Measurements from ENCODE around the gene DPAGT1. TPM values are rescaled to one million over a fixed set of nuclear protein-coding genes. Genes with fewer than 3 reads are reported as not detected.

DPAGT1 gene
- total RNA-seq, 1 experiment from 2014 or later = 63.5 TPM

DNA sequence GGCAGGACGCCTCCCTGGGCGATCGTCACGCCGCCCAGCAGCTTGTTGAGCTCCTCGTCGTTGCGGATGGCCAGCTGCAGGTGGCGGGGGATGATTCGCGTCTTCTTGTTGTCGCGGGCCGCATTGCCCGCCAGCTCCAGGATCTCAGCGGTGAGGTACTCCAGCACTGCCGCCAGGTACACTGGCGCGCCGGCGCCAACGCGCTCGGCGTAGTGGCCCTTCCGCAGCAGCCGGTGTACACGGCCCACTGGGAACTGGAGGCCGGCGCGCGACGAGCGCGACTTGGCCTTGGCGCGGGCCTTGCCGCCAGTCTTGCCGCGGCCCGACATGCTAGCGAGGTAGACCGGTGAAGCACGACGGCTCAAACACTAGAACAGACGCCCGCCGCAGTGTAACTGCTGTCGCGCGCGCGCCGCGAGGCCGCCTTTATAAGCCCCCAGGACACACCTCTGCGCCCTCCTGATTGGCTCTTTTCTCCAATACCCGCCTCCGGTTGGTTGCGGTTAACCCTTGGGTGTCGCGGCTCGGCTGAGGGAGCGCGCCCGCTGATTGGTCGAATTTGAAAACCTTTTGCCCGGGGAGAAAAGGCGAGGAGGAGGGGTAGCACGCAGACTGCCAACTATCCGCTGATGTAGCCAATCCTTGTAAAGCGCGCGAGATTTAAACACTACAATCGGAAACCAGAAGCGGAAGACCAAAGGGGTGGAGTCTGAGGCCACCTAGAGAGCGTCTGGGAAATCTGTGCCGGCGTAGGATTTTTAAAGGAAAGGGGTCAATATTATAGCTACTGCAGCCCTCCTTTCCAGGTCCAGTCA is 6.4 kb downstream of the DPAGT1 start (continued):
- TF ChIP-seq, protein P1, sequence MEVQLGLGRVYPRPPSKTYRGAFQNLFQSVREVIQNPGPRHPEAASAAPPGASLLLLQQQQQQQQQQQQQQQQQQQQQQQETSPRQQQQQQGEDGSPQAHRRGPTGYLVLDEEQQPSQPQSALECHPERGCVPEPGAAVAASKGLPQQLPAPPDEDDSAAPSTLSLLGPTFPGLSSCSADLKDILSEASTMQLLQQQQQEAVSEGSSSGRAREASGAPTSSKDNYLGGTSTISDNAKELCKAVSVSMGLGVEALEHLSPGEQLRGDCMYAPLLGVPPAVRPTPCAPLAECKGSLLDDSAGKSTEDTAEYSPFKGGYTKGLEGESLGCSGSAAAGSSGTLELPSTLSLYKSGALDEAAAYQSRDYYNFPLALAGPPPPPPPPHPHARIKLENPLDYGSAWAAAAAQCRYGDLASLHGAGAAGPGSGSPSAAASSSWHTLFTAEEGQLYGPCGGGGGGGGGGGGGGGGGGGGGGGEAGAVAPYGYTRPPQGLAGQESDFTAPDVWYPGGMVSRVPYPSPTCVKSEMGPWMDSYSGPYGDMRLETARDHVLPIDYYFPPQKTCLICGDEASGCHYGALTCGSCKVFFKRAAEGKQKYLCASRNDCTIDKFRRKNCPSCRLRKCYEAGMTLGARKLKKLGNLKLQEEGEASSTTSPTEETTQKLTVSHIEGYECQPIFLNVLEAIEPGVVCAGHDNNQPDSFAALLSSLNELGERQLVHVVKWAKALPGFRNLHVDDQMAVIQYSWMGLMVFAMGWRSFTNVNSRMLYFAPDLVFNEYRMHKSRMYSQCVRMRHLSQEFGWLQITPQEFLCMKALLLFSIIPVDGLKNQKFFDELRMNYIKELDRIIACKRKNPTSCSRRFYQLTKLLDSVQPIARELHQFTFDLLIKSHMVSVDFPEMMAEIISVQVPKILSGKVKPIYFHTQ (CRISPR knock-in tag; IDR thresholded peaks at IDR 0.05) = 0 out of 2 replicates have a peak, but pooled peaks have one; percentile 88
- TF ChIP-seq NR3C1 (CRISPR knock-in tag; conservative IDR thresholded peaks at IDR 0.05; ENCODE audit: low read depth) (no peak), OVOL2 (CRISPR knock-in tag; IDR thresholded peaks at IDR 0.05; ENCODE audit: borderline replicate concordance) (no peak), ZNF416 (CRISPR knock-in tag; IDR thresholded peaks at IDR 0.05) (peak; percentile 95), MXD4 (CRISPR knock-in tag; IDR thresholded peaks at IDR 0.05; ENCODE audit: borderline replicate concordance) (no peak), RELA (CRISPR knock-in tag; IDR thresholded peaks at IDR 0.05; ENCODE audit: borderline replicate concordance) (no peak; the same call in 1 of the 2 replicates), NFYB (CRISPR knock-in tag; conservative IDR thresholded peaks at IDR 0.05; ENCODE audit: low read depth) (peak; percentile 85; the same call in 1 of the 2 replicates), NFATC4 (CRISPR knock-in tag; IDR thresholded peaks at IDR 0.05) (peak; percentile 88; the same call in 1 of the 2 replicates), TEAD1 (CRISPR knock-in tag; IDR thresholded peaks at IDR 0.05) (peak; percentile 90), EMX1 (CRISPR knock-in tag; IDR thresholded peaks at IDR 0.05) (peak; percentile 91; the same call in 1 of the 2 replicates), TEAD4 (CRISPR knock-in tag; IDR thresholded peaks at IDR 0.05) (peak; percentile 57), ELF4 (CRISPR knock-in tag; IDR thresholded peaks at IDR 0.05; ENCODE audit: low read depth) (no peak), ATF1 (CRISPR knock-in tag; IDR thresholded peaks at IDR 0.05) (0 out of 2 replicates have a peak, but pooled peaks have one; percentile 51), RORB (CRISPR knock-in tag; IDR thresholded peaks at IDR 0.05) (no peak), CREM (CRISPR knock-in tag; IDR thresholded peaks at IDR 0.05) (peak; percentile 84), FOXJ3 (CRISPR knock-in tag; IDR thresholded peaks at IDR 0.05; ENCODE audit: borderline replicate concordance) (0 out of 2 replicates have a peak, but pooled peaks have one; percentile 84), MYBL2 (CRISPR knock-in tag; IDR thresholded peaks at IDR 0.05) (peak; percentile 99), ETV6 (CRISPR knock-in tag; IDR thresholded peaks at IDR 0.05) (peak; percentile 93)
- TF ChIP-seq, protein P2, sequence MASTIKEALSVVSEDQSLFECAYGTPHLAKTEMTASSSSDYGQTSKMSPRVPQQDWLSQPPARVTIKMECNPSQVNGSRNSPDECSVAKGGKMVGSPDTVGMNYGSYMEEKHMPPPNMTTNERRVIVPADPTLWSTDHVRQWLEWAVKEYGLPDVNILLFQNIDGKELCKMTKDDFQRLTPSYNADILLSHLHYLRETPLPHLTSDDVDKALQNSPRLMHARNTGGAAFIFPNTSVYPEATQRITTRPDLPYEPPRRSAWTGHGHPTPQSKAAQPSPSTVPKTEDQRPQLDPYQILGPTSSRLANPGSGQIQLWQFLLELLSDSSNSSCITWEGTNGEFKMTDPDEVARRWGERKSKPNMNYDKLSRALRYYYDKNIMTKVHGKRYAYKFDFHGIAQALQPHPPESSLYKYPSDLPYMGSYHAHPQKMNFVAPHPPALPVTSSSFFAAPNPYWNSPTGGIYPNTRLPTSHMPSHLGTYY (CRISPR knock-in tag; IDR thresholded peaks at IDR 0.05) = peak; percentile 88; the same call in 1 of the 2 replicates
- TF ChIP-seq, protein P3, sequence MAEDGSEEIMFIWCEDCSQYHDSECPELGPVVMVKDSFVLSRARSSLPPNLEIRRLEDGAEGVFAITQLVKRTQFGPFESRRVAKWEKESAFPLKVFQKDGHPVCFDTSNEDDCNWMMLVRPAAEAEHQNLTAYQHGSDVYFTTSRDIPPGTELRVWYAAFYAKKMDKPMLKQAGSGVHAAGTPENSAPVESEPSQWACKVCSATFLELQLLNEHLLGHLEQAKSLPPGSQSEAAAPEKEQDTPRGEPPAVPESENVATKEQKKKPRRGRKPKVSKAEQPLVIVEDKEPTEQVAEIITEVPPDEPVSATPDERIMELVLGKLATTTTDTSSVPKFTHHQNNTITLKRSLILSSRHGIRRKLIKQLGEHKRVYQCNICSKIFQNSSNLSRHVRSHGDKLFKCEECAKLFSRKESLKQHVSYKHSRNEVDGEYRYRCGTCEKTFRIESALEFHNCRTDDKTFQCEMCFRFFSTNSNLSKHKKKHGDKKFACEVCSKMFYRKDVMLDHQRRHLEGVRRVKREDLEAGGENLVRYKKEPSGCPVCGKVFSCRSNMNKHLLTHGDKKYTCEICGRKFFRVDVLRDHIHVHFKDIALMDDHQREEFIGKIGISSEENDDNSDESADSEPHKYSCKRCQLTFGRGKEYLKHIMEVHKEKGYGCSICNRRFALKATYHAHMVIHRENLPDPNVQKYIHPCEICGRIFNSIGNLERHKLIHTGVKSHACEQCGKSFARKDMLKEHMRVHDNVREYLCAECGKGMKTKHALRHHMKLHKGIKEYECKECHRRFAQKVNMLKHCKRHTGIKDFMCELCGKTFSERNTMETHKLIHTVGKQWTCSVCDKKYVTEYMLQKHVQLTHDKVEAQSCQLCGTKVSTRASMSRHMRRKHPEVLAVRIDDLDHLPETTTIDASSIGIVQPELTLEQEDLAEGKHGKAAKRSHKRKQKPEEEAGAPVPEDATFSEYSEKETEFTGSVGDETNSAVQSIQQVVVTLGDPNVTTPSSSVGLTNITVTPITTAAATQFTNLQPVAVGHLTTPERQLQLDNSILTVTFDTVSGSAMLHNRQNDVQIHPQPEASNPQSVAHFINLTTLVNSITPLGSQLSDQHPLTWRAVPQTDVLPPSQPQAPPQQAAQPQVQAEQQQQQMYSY (CRISPR knock-in tag; IDR thresholded peaks at IDR 0.05) = 0 out of 2 replicates have a peak, but pooled peaks have one; percentile 18
- TF ChIP-seq, protein P4, sequence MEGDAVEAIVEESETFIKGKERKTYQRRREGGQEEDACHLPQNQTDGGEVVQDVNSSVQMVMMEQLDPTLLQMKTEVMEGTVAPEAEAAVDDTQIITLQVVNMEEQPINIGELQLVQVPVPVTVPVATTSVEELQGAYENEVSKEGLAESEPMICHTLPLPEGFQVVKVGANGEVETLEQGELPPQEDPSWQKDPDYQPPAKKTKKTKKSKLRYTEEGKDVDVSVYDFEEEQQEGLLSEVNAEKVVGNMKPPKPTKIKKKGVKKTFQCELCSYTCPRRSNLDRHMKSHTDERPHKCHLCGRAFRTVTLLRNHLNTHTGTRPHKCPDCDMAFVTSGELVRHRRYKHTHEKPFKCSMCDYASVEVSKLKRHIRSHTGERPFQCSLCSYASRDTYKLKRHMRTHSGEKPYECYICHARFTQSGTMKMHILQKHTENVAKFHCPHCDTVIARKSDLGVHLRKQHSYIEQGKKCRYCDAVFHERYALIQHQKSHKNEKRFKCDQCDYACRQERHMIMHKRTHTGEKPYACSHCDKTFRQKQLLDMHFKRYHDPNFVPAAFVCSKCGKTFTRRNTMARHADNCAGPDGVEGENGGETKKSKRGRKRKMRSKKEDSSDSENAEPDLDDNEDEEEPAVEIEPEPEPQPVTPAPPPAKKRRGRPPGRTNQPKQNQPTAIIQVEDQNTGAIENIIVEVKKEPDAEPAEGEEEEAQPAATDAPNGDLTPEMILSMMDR (IDR thresholded peaks at IDR 0.05) = no peak
- TF ChIP-seq, protein P5, sequence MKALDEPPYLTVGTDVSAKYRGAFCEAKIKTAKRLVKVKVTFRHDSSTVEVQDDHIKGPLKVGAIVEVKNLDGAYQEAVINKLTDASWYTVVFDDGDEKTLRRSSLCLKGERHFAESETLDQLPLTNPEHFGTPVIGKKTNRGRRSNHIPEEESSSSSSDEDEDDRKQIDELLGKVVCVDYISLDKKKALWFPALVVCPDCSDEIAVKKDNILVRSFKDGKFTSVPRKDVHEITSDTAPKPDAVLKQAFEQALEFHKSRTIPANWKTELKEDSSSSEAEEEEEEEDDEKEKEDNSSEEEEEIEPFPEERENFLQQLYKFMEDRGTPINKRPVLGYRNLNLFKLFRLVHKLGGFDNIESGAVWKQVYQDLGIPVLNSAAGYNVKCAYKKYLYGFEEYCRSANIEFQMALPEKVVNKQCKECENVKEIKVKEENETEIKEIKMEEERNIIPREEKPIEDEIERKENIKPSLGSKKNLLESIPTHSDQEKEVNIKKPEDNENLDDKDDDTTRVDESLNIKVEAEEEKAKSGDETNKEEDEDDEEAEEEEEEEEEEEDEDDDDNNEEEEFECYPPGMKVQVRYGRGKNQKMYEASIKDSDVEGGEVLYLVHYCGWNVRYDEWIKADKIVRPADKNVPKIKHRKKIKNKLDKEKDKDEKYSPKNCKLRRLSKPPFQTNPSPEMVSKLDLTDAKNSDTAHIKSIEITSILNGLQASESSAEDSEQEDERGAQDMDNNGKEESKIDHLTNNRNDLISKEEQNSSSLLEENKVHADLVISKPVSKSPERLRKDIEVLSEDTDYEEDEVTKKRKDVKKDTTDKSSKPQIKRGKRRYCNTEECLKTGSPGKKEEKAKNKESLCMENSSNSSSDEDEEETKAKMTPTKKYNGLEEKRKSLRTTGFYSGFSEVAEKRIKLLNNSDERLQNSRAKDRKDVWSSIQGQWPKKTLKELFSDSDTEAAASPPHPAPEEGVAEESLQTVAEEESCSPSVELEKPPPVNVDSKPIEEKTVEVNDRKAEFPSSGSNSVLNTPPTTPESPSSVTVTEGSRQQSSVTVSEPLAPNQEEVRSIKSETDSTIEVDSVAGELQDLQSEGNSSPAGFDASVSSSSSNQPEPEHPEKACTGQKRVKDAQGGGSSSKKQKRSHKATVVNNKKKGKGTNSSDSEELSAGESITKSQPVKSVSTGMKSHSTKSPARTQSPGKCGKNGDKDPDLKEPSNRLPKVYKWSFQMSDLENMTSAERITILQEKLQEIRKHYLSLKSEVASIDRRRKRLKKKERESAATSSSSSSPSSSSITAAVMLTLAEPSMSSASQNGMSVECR (CRISPR knock-in tag; IDR thresholded peaks at IDR 0.05; ENCODE audit: borderline replicate concordance) = peak; percentile 99
- TF ChIP-seq, protein P6, sequence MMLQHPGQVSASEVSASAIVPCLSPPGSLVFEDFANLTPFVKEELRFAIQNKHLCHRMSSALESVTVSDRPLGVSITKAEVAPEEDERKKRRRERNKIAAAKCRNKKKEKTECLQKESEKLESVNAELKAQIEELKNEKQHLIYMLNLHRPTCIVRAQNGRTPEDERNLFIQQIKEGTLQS (CRISPR knock-in tag; conservative IDR thresholded peaks at IDR 0.05) = no peak

All from WTC11 (cell line).